Muscle layer of colon (tissue), 2 donors: ENCODE measurements around the gene NFIB.

ENCODE experiments used
- H3K27ac ChIP-seq: one replicate; pipeline ENCODE4 v1.7.0; 2013; ENCODE audit warnings: low read depth, mild to moderate bottlenecking, low read length, moderate library complexity
- H3K27me3 ChIP-seq, 2 donors: one replicate each; pipeline ENCODE4 v1.7.0; 2013; ENCODE audit warnings: low read length in 2 of 2, mild to moderate bottlenecking in 2 of 2; ENCODE audit not compliant: insufficient read depth in 2 of 2, control insufficient read depth in 1 of 2
- H3K36me3 ChIP-seq: one replicate; pipeline ENCODE4 v1.7.0; 2013; ENCODE audit warnings: mild to moderate bottlenecking, low read length; ENCODE audit not compliant: insufficient read depth
- H3K4me1 ChIP-seq: one replicate; pipeline ENCODE4 v1.7.0; 2013; ENCODE audit warnings: mild to moderate bottlenecking, low read length; ENCODE audit not compliant: insufficient read depth
- H3K4me3 ChIP-seq, 2 donors: one replicate each; pipeline ENCODE4 v1.7.0; 2013; ENCODE audit warnings: low read length in 2 of 2, low read depth in 1 of 2, mild to moderate bottlenecking in 1 of 2, moderate library complexity in 1 of 2
- H3K9ac ChIP-seq: one replicate; pipeline ENCODE4 v1.7.0; 2013; ENCODE audit warnings: low read length
- H3K9me3 ChIP-seq: one replicate; pipeline ENCODE4 v1.7.0; 2013; ENCODE audit warnings: mild to moderate bottlenecking, low read length
- donor health status: abdominal sarcoma.
- donor health status: Adenocarcinoma of cecum.

The NFIB gene

DNA sequence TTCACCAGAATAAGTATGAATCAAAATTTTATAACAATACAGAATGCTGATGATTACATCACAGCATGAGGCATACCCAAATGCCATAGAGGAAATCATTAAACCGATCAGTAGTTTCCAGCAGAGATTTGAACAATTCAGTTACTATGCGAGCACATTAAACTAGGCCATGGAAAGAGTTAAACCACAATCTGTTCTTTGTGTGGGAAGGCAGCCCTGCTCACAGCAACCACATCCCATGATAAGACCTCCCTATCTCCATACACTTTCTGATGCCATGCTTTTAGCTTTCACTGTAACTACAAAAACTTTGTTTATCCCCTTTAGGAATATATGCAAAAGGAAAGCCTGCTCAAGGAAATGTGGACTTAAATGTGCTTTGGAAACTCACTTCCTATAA lies 4.5 kb downstream of the NFIB start:
- Histone ChIP-seq H3K4me1 (peaks cover 19% of the 10 kb centered on the region), H3K9me3 (no peaks in the 10 kb centered on the region), H3K4me3 (peak overlapping the region in 1 of 2 donors; percentile 8), H3K36me3 (peaks cover 8% of the 10 kb centered on the region), H3K27me3 (no peaks in the 10 kb centered on the region), H3K9ac (no peak overlapping the region), H3K27ac (no peak overlapping the region)

DNA sequence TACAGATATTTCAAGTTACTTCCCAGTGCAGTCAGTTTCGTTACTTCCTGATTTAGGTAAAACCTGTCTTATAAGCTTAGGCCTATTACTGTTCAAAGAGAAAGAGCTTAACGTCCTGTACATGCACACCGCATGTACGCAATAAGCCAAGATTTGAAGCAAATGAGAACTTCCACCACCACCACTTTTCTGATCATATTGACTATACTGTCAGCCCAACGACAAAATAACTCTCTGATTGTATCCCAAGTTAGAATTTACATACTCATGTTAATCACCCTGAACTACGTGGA lies 5.1 kb downstream of the NFIB start:
- H3K27ac ChIP-seq: no peak overlapping the region
- H3K4me3 ChIP-seq: peak overlapping the region in 1 of 2 donors; percentile 8
- peaks cover 19% of the 10 kb centered on the region for H3K4me1 ChIP-seq
- peaks cover 9% of the 10 kb centered on the region for H3K36me3 ChIP-seq
- H3K9me3 ChIP-seq: no peaks in the 10 kb centered on the region
- no peaks in the 10 kb centered on the region for H3K27me3 ChIP-seq
- H3K9ac ChIP-seq: no peak overlapping the region

DNA sequence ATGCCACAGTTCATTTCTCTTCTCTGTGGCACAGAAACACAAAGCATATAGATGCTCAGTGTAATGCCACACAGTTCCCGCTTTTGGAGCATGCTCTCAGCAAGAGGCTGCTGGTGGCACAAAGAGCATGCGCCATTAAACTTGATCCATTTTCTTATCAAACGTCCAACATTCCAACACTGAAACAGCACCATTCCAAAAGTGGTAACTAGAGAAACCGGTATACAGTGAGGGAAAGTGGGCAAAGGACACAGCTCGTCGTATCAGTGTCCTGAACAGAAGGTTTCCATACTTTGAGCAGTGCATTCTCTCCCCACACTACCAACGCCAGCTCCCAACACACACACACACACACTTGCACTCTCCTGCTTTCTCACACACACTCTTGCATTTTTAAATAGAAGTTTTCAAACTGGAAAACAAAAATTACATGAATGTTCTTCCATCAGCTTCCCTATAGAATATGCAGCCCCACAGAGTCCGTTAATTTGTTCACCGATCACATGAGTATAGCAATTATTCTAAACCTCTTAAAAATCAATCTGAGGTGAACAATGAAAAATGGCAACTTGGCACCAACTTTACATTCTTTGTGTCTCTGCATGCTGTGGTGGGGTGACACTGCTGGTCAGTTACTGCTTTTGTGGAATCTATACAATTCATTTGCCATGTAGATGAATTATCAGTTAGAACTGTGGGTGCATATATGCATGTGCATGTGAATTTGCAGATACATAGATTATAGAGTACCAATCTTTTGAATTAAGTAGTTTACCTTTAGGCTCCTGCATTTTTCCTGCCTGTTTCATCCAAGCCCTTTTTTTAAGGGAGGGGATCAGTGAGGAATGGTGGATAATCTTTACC lies 5.7 kb downstream of the NFIB start:
- Histone ChIP-seq H3K27ac (no peak overlapping the region), H3K27me3 (no peaks in the 10 kb centered on the region), H3K9ac (no peak overlapping the region), H3K4me3 (no peak overlapping the region), H3K4me1 (peaks cover 19% of the 10 kb centered on the region), H3K9me3 (no peaks in the 10 kb centered on the region), H3K36me3 (peaks cover 14% of the 10 kb centered on the region)

DNA sequence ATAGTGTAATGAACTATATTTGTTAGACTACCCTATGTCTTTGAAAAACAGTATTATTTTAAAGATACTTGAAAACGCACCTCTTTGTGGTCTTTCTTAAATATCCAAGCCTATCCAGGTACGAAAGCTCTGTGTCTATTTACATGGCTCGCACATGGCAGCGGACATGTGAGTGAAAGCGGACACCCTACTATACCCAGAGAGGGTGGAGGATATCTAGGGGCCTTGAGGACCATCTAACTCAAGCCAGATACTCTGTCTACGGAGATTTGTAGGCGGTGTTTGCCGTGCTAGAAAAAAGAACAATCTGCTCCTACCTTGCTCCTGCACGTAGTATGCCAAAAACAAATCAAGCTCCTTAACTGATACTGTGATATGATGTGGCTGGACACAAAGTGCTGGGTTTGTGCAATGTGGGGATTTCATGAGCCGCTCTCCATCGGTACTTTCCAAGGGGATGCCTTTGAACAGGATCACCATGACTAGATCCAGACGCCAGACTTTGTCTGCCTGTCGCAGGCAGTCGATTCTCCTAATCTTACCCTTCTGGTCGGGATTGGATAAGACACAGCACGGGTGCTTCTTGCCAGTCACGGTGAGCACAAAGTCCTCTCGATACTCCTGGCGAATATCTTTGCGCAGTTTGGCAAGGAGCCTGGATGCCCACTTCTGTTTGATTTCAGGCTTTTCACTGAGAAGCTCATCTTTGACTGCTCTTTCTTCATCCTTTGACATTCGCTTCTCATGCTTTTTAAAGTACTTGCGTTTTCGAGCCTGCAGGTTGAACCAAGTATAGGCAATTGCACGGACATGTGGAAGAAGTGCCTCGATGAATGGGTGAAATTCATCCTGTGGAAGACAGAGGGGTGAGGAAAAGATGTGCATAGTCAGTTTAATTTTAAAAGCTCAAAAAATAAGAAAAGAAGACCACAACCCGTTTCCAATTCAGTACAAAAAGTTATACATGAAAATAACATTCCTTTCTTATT lies 7.0 kb downstream of the NFIB start:
- Histone ChIP-seq H3K4me3 (no peak overlapping the region), H3K27ac (no peak overlapping the region)

DNA sequence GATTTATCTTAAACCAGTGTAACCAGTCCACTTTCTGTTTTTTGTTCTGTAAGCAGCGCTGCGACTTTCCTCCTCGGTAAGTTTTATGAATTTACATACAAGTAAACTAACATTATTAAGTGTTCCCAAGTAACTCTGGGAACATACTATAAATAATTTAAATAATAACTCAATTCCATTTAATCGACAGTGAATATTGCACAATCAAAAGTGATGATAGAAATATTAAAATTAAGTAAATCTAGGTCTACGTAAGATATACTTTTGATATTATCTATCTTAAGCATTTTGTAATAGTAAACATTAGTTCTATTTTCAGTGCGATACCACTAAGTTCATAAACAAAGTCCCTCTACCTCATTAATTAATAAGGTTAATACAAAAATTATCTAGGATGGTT lies 7.8 kb downstream of the NFIB start:
- Histone ChIP-seq H3K9ac (no peak overlapping the region), H3K4me1 (peaks cover 34% of the 10 kb centered on the region), H3K9me3 (no peaks in the 10 kb centered on the region), H3K36me3 (peaks cover 16% of the 10 kb centered on the region), H3K4me3 (no peak overlapping the region), H3K27ac (no peak overlapping the region), H3K27me3 (no peaks in the 10 kb centered on the region)

More for the DNA sequence above, 7.0 kb downstream of the NFIB start:
- Histone ChIP-seq H3K9me3 (no peaks in the 10 kb centered on the region), H3K4me1 (peaks cover 28% of the 10 kb centered on the region), H3K27me3 (no peaks in the 10 kb centered on the region), H3K9ac (no peak overlapping the region), H3K36me3 (peaks cover 16% of the 10 kb centered on the region)

DNA sequence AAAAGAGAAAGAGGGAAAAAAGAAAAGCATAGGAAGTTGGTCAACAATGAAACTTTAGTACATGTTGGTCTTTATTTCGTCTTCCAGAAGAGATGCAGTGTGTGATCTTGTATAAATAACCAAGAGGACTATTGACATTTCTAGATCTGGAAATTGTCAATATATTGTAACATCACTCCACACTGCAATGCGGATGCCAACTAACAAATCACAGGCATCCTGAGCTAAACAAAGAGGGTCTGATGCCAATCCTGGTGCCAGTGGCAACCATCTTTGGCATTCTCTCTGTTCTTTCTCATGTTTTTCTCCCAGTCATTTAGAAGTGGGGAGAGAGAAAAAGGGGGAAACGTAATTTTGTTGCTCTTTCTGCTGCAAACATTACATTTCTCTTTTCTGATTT lies 9.7 kb downstream of the NFIB start:
- no peak overlapping the region for H3K27ac ChIP-seq
- no peak overlapping the region for H3K4me3 ChIP-seq
- H3K9ac ChIP-seq: no peak overlapping the region
- H3K9me3 ChIP-seq: no peaks in the 10 kb centered on the region
- peaks cover 39% of the 10 kb centered on the region for H3K4me1 ChIP-seq
- H3K36me3 ChIP-seq: peaks cover 16% of the 10 kb centered on the region
- H3K27me3 ChIP-seq: no peaks in the 10 kb centered on the region

DNA sequence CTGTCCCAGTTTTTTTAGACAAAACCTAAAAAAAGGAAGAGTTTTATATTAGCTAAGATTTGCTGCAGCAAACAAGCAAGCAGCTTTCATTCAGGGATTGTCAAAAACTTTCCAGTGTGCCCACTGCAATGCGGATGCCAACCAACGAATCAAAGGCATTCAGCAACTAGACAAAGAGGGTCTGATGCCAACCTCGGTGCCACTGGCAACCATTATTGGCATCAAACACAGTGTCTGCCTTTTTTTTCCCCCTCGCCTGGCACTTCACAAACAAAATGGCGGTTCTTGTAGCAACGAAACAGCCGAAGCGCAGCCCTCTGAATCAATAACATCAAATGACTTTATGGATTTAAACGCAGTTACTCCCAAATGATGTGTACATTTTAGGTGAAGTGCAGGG lies 10.4 kb downstream of the NFIB start:
- no peaks in the 10 kb centered on the region for H3K9me3 ChIP-seq
- H3K9ac ChIP-seq: no peak overlapping the region
- no peak overlapping the region for H3K27ac ChIP-seq
- no peaks in the 10 kb centered on the region for H3K27me3 ChIP-seq
- H3K4me1 ChIP-seq: peaks cover 39% of the 10 kb centered on the region
- no peak overlapping the region for H3K4me3 ChIP-seq
- peaks cover 16% of the 10 kb centered on the region for H3K36me3 ChIP-seq

DNA sequence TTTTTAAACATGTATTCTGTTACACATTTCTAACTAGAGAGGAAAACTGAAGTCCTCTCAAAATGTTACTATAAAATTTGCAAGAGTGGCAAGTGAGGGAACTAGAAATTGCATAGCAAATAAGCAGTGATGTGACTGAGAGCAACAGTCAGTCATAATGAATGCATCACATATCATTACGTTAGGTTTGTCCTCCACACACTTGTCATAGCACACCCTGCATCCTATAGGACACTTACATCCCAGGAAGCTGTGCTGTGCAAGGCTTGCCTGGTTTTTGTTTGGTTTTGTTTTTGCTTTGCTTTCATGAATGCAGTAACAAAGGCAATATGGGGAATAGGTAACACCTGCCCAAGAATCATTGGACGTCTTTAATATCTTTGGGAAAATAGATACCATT lies 10.8 kb downstream of the NFIB start:
- no peak overlapping the region for H3K9ac ChIP-seq
- no peaks in the 10 kb centered on the region for H3K27me3 ChIP-seq
- H3K4me3 ChIP-seq: no peak overlapping the region
- peaks cover 44% of the 10 kb centered on the region for H3K4me1 ChIP-seq
- H3K9me3 ChIP-seq: no peaks in the 10 kb centered on the region
- no peak overlapping the region for H3K27ac ChIP-seq
- H3K36me3 ChIP-seq: peaks cover 16% of the 10 kb centered on the region

DNA sequence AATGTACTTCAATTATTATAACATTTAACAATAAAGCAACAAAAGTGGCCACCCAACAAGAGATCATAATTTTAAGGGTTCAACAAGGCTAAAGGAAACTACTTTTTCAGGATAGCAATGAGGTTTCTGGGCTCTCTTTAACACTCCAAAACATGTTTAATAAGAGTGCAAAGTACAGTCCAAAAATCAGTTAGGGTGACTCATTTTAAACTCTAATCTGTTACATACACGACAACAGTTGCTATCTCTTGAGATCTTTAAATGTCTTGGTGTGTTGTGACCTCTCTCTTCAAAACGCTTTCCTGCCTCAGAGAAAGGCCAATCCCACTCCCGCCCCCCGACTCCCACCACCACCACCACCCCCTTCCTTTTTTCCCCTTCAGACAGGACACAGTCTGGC lies 11.5 kb downstream of the NFIB start:
- H3K27ac ChIP-seq: no peak overlapping the region
- no peaks in the 10 kb centered on the region for H3K27me3 ChIP-seq
- H3K36me3 ChIP-seq: peaks cover 16% of the 10 kb centered on the region
- H3K9ac ChIP-seq: no peak overlapping the region
- H3K4me3 ChIP-seq: no peak overlapping the region
- H3K4me1 ChIP-seq: peaks cover 45% of the 10 kb centered on the region
- H3K9me3 ChIP-seq: no peaks in the 10 kb centered on the region

DNA sequence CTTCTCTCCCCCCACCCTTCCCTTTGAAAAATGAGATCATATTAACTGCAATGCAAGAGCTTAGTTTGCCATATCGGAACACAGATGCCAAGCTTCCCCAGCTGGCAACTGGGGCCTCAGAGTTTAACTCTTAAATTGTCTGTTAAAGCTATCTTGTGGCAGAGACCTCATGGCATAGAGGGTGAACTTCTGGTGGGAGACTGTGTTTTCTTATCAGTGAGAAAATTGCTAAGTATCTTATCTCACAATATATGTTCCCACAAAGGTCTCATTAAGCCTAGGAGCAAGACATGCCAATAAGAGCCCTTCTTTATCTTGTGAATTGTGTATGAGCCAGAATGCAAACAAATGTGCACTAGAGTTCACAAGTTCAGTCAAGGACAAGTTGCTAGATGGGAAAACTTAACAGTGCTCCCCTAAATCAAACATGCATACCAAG lies 12.3 kb downstream of the NFIB start:
- Histone ChIP-seq H3K4me3 (no peak overlapping the region), H3K4me1 (peaks cover 43% of the 10 kb centered on the region), H3K27me3 (no peaks in the 10 kb centered on the region), H3K9ac (no peak overlapping the region), H3K36me3 (peaks cover 9% of the 10 kb centered on the region), H3K27ac (no peak overlapping the region), H3K9me3 (no peaks in the 10 kb centered on the region)

DNA sequence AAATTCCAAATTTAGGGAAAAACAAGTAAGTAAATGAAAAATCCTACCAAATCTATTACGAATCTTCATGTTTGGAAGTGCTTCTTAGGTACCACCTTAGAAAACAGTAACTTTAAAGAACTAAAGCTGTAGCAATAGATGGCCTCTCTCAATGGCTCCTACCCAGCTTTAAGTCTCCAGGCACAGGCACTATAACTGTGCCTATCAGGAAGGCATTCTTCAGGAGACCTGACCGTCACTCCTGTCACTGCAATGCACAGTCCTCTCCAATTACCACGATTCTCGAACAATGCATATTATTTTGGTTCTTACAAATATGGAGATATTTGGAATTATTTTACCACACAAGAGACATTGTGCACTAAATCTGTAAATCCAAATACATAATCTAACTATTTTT lies 12.9 kb downstream of the NFIB start:
- no peak overlapping the region for H3K4me3 ChIP-seq
- H3K9ac ChIP-seq: no peak overlapping the region
- H3K27me3 ChIP-seq: no peaks in the 10 kb centered on the region
- no peaks in the 10 kb centered on the region for H3K9me3 ChIP-seq
- H3K36me3 ChIP-seq: peaks cover 8% of the 10 kb centered on the region
- peaks cover 48% of the 10 kb centered on the region for H3K4me1 ChIP-seq
- H3K27ac ChIP-seq: no peak overlapping the region
